Measurements from ENCODE around the gene KDM4D. TPM values are rescaled to one million over a fixed set of nuclear protein-coding genes. Genes with fewer than 3 reads are reported as not detected.
A peak's percentile ranks its signal among the peaks of the same experiment; 100 is the strongest.
"Not testable (repeated sequence)": the region's sequence is repeated elsewhere in the genome, so short reads cannot be mapped to it uniquely, and the experiment has no call there.

The KDM4D gene
- total RNA-seq, 1 donor from 2014 or later: 0.39 TPM

DNA sequence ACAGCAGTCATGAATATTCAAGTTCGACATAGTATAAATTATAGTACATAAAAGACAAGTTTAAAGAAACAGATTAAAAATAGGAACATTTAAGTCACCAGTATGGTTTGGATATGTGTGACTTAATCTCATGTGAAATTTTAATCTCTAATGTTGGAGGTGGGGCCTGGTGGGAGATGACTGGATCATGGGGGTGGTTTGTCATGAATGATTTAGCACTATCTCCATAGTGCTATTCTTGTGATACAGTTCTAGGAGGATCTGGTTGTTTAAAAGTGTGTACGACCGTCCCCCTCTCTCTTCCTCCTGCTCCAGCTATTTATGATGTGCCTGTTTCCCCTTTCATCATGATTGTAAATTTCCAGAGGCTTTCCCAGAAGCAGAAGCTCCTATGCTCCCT lies 54.8 kb downstream of the KDM4D start:
- no peak for DNase-seq (ENCODE audit: low read depth in 2 of 2)

DNA sequence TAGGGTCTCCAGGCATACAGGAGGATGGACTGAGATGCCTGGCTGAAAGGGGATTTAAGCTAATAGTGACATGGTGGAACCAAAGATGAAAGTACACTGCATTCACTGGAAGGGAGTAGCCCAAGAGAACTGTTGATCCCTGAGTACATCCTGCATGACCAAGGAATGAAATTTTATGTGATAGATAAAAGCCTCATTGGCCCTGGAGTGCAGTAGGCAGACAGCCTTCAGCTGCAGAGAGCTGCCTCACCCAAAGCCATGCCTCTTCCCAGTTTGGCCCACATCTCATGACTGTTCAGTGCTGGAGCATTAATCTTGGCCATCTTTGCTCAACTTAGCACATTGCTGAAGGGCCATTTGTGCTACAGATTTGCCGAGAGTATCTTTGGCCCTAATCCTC lies 59.5 kb downstream of the KDM4D start:
- DNase-seq (ENCODE audit: low read depth in 2 of 2): no peak

DNA sequence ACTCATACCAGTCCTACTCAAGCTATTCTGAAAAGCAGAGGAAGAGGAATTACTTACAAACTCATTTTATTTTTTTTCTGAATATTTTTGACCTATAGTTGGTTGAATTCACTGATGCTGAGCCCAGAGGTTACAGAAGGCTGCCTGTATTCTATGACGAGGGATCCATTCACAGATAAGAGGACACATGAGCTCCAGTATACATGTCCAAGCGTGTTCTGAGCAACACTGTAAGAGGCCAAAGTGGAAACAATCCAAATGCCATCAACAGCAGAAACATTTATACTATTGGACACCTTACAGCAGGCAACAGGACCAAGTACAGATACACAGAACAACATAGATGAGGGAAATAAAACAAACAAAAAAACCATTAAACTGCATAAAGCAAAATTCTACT lies 61.8 kb downstream of the KDM4D start:
- no peak for DNase-seq (ENCODE audit: low read depth in 2 of 2)

DNA sequence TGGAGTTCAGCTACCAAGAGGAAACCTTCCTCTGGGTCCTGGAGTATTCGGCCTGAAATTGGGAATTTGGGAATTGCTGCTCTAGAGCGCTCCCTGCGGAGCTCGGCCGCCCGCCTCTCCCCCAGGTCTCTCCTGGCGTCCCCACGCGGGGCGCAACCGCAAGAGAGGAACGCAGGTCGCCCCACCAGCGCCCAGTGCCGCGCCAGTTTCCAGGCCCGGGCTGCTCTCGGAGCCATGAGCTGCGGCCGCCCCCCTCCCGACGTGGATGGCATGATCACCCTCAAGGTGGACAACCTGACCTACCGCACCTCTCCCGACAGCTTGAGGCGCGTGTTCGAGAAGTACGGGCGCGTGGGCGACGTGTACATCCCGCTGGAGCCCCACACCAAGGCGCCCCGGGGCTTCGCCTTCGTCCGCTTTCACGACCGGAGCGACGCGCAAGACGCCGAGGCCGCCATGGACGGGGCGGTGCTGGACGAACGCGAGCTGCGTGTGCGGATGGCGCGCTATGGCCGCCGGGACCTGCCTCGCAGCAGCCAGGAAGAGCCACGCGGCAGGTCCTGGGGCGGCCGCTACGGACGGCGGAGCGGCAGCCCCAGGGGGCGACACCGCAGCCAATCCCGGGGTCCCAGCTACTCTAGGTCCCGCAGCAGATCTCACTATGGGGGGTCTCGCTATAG lies 64.0 kb downstream of the KDM4D start:
- DNase-seq (ENCODE audit: low read depth in 2 of 2): not testable (repeated sequence)

DNA sequence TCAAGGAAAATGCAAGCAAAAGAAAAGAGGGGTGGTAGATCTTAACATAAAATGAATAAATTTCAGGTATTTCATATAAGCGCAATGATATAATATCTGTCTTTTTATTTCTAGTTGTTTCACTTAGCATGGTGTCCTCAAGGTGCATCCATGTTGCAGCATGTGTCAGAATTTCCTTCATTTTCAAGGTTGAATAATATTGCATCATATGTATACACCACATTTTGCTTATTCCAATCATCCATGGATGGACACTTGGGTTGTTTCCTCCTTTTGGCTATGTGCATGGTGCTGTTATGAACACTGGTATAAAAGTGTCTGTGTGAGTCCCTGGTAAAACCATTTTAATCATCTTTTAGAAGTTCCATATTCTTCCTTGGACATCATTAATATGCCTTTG lies 68.7 kb downstream of the KDM4D start:
- DNase-seq (ENCODE audit: low read depth in 2 of 2): no peak

DNA sequence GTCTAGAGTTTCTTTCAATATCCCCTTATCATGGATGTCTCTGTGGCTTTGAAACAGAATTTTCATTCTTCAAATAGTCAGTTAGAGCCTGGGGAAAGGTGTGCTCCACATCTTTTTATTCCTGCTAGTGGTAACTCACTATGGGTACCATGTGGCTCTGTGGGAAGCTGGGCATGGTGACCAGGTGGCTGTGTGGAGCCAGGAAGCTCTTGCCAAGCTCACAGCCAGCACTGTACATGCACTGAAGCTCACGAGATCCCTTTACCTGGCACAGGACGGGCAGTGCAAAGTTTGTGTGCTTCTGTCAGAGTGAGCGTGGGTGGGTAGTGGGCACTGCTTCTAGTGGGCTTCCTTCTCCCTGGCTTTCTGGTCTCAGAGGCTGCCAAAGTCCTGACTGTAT lies 69.4 kb downstream of the KDM4D start:
- DNase-seq (ENCODE audit: low read depth in 2 of 2): no peak

DNA sequence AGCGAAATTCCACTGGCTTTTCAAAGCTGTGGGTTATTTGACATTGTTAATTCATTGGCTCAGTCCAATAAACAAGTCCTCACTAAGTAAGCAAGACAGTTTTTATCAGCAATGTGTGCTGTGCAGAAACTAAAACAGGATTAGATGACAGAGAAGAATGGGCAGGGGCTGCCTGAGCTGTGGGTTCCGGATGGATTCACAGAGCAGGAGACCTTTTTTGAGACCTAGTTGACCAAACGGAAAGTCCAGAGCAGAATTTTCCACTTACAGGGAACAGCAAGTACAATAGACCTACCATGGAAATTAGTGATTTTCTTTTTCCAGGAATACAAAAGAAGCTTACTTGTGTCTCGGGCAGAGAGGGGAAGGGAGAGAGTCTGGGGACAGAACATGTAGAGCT lies 70.5 kb downstream of the KDM4D start:
- peak in 1 of 2 donors; percentile 60 for DNase-seq (ENCODE audit: low read depth in 2 of 2)

DNA sequence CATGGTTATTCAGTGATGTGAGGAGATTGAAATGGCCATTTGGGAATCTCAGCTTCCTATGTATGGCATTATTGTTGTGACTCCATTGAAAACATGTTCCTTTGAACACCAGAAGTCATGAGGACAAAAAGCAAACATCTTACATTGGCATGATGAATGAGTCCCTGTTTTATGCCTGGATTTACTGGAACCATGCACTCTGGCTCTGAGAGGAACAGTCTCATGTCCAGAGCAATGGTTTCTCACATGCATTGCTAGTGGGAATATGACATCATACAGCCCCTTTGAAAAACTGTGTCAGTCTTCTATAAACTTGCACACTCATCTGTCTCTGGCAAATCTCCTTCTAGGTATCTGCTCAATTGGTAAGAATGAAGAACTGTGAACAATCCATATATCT lies 72.3 kb downstream of the KDM4D start:
- no peak for DNase-seq (ENCODE audit: low read depth in 2 of 2)

Other genes starting within 250 kb of the KDM4D start
- 39.8 and 44.1 TPM in 2 replicates for gene AMOTL1, start 205.4 kb upstream of the KDM4D start, total RNA-seq
- 23.0 and 27.5 TPM in 2 replicates for gene CWC15, start 153 bp upstream of the KDM4D start, total RNA-seq
- not detected in 2 replicates for gene KDM4E, start 51.5 kb downstream of the KDM4D start, total RNA-seq
- gene KDM4F, start 75.7 kb downstream of the KDM4D start, total RNA-seq: not detected in 2 replicates
- 19.1 and 21.5 TPM in 2 replicates for gene SRSF8, start 93.2 kb downstream of the KDM4D start, total RNA-seq
- gene ENDOD1, start 116.1 kb downstream of the KDM4D start, total RNA-seq: 56.0 and 71.1 TPM in 2 replicates

Data from dermis microvascular lymphatic vessel endothelial cell (primary cell).